Activated CD4-positive, alpha-beta T cell treated with anti-CD3 and anti-CD28 coated beads, Interleukin-2, amount 50 U/mL, for 4 hours (primary cell): Measurements from ENCODE around the gene P4HA2.

ENCODE experiments used
- DNase-seq, 2 experiments: peaks; one replicate each; pipeline ENCODE4 v3.0.0-alpha.2; 2020

Gene P4HA2

DNA sequence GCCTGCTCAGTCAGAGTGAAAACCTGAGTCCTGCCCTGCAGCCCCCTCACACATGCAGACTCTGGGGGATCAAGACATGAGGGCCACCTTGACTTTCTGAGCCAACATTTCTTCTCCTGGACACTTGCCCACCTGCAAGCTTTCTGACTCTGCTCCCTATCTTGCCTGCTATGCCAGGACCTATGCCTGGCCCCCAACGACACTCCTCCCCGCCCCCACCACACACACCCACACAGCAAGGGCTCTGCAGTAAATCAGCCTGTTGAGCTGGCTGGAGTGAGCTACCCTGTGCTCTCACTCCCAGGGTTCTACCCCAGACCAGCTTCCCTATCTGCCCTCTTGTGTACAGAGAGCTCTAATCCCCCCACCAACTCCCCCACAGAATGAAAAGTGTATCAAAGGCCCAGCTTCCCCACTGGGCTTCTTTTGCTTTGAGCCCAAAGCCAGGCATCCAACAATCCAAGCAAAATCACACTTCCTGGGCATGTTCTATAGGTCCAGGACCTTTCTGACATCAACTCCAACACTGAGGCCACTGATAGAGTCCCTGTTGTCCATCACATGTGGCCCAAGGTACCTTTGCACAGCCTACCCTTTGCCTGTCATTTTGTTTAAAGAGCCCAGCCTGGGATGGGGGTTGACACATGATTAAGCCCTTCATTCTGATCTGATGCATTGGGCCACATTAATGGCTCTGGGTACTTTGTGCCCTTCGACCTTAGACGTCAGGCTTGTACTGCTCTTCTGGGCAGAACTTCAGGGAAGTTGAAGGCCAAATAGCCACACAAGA, 37.1 kb upstream of the P4HA2 start:
- no peak for DNase-seq

DNA sequence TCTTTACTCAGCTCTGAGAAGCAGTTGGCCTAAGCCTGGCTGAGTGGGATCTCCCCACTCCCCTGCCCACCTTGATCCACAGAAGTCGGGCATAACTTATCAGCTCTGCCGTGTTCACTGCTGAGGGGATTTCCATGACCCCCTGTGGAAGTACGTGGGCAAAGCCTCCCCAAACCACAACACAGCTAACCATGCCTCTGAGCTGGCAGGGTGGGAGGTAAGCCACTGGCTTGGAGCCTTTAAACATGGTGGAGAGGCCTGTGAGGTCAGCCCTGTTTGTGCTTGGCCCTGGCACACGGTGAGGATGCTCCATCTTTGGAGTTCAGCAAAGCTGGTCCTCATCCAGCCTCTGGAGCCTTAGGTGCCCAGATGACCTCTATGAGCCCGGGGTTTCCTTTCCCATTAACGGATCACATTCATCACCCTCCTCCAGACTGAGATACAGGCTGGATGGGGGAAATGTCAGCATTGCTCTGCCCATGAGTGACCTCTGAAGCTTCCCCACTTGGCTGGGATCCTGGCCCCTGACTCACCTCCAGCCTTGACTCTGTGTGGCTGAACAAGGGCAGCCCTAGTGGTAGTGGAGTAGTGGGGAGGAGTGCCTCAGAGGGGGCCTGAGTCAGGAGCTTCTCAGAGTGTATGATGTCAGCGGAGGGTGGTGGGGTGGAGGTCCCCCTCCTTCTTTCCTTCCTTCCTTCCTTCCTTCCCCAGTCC, 36.1 kb upstream of the P4HA2 start:
- DNase-seq, result no peak

DNA sequence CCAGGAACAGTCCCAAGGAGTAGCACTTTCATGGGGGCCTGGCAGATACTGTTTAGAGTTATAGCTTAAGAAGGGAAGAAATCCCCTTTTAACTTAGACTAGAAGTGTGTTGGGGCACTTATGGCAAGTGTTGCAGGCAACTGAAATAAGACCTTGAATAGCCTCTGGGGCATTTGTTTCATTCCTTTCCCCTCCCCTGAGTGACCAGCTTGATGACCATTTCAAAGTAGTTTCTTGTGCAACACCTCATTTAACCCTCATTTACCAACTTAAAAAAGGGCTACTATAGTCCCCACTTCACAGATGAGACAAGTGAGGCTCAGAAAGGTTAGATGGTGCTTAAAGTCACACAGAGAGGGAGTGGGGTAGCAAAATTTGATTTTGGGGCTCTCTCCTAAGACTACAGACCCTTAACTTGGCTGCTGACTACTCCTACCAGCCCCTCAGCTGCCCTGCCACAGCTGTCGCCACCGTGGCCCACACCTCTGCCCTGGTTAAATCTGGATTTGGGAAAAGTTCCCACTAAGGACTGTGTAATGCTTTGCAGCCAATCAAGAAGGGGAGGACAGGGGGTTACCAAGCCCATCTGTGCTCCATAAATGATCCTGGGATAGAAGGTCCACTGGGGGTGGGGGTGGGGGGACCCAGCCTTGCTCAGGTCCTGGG, 35.4 kb upstream of the P4HA2 start:
- no peak for DNase-seq

DNA sequence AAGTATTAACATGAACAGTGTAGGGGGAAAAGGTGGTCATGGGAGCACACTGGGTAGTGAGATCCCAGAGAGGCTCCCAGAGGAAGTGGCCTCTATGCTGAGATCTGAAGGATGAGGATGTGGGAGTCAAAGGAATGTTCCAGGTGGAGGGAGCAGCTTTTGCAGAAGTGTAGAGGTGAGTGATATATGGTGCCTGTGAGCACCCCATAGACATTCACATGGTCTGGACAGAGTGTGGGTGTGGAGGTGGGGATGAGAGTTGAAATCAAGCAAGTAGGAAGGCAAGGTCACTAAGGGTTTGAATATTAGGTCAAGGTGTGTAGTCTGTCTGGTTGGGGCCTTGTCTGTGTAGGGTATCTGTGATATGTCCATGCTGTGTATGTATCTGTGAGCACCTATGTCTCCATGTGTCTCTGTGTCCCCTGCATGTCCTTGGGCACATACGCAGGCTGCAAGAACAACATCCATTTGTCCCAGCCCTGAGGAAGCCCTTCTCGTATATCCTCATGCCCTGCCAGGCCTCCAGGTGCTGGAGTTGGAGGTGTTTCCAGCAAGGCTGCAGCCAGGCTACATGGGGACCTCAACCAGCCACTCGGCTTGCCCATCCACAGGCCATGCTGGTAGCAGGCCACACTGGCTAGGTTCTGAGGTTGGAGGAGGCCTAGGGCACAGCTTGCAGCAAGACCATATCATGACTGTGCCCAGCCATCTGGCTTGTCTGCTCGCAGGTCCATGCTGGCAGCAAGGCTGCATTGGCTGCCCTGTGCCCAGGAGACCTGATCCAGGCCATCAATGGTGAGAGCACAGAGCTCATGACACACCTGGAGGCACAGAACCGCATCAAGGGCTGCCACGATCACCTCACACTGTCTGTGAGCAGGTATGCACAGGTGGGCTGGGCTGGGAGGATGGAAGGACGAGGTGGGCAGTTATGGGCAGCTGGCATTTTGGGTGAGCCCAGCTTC, 34.5 kb upstream of the P4HA2 start:
- DNase-seq, result no peak

GRCh38 chr5:132260714-132261551, 33.3 kb upstream of the P4HA2 start:
- peak; percentile 10 to 26 for DNase-seq

- no peak for DNase-seq
These were observed 32.4 kb upstream of the P4HA2 start for GRCh38 chr5:132260051-132260450.

GRCh38 chr5:132259069-132259851, 31.6 kb upstream of the P4HA2 start:
- no peak for DNase-seq

- no peak for DNase-seq
These were observed 30.7 kb upstream of the P4HA2 start for GRCh38 chr5:132258102-132259068.

DNA sequence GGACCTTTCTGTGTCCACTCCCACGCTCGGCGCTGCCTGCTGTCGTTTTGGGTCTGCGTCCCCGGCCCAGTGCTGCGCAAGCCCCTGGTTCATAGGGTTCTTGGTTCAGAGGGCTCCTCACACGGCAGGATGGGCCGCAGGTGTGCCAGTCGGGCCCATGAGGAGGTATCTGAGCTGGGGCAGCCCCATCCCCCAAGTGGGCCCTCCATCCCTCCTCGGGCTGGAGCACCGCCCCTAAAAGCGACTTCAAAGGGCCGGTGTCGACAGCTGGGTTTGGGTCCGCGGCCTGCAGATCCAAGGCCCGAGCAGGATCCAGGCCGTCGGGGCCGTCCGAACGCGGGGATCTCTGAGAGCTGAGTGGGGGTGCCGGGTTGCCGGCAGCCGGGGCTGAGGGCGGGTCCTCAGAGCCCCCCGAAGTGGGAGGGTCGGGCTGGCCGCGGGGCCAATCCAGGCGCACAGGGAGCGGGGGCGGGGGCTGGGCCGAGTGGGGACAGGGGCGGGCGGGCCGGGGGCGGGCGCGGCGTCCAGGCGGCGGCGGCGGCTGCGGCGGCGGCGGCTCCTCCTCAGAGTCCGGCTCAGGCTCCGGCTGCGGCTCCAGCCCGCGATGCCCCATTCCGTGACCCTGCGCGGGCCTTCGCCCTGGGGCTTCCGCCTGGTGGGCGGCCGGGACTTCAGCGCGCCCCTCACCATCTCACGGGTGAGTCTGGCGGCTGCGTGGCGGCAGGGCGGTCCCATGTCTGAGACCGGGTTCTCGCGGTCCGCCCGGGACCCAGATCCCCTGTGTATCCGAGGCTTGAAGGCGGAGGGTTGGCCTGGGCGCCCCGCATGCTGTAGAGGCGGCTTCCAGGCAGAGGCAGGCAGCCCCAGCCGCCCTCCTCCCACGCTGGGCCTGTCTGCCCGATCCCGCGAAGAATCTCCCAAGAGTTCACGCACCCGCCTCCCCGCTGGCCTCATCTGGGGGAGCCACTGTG, 29.8 kb upstream of the P4HA2 start, which contains the start of gene PDLIM4:
Gene PDLIM4 (plus strand): TSS at position 566 of the 971 bp plus-strand sequence. CDS start 39 bp downstream, at position 605.
- DNase-seq, result no peak

GRCh38 chr5:132256783-132257130, 29.1 kb upstream of the P4HA2 start:
- DNase-seq, result no peak

- DNase-seq, result no peak
These were observed 28.6 kb upstream of the P4HA2 start for GRCh38 chr5:132256086-132256782.

DNA sequence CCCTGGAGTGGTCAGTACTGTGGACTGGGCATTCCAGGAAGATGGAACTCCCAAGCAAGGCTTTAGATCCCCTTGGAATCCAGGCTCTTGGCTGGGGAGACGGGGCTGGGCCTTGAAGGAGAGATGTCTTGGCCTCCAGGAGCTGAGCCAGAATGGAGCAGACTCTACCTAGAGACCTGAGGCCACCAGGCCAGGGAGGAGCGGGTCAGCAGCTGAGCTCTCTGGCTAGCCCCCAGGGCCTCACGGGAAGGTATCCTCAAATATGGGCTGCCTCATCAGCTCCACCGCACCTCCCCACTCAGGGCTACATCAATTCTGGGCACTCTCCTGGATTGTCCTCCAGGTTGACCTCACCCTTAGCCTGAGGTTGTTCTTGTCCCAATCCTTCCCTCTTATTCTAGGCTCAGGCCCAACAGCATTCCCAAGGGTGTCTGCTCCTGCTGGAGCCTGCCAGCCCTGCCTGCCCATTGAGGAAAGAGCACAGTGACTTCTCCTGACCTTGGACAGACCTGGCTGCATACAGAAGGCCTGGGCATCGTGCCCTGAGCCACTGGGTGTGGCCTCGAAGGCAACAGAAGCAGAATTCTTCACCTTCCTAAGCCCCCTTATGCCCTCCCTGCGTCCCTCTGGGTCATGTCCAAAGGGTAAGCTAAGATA, 26.8 kb upstream of the P4HA2 start:
- no peak for DNase-seq

DNA sequence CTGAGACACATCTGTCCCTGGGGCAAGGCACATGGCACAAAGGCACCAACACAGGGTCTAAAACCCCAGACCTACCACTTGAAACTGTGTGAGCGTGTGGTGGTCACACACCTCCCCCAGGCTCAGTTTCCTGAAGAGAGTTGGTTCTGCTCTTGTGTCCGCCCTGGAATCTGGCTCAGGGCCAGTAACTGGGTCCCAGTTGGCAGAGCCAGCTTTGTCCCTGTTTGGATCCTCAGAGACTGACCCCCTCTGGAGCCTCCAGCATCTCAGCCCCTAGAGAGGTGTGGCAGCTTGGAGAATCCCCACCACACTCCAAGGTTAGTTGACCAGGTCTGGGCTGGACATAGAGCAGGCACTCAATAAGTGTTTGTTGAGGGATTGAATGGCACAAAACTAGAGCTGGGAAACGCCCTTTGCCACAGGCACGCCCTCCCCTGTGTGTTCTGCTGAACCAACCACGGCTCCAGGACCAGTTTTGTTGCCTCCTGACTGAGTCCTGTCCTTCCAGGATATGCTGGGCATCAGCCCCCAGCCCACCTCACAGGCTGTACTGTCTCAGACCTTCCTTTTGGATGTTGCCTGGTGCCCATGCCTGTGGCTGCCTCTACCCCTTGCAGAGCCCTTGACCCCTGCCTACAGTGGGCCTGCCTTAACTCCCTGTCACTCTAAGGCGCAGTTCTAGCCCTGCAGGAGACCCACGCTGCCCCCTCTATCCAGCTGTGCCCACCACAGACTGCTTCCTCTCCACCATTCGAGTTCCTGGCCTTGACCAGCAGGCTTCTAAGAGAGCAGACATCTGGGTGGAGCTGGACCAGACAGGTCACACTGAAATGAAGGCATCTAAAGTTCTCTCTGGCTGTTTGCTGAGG, 26.0 kb upstream of the P4HA2 start:
- DNase-seq, result no peak

- DNase-seq, result no peak
These were observed 25.4 kb upstream of the P4HA2 start for GRCh38 chr5:132253008-132253441.

DNA sequence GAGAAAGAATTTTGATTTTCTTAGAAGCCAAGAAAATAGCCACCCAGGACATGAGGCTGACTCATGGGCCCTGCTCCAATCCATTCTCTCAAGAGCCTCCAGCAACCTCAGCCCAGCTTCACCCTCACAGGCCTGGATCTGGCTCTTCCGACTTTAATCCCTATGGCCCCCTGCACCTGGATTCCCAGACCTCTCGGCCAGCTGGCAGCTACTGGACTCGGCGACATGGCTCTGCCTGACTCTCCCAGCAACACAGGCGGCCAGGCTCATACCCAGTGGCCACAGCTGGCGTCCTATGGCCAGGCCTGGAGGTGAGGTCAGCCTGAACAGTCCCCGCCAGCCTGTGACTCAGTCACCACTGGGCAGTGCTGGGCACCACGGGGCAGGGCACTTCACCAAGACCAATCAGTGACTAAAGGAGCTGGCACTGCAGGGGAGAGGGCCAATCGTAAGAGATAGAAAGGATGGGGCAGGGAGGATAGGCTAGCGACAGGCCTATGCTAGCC, 23.6 kb upstream of the P4HA2 start:
- no peak for DNase-seq

DNA sequence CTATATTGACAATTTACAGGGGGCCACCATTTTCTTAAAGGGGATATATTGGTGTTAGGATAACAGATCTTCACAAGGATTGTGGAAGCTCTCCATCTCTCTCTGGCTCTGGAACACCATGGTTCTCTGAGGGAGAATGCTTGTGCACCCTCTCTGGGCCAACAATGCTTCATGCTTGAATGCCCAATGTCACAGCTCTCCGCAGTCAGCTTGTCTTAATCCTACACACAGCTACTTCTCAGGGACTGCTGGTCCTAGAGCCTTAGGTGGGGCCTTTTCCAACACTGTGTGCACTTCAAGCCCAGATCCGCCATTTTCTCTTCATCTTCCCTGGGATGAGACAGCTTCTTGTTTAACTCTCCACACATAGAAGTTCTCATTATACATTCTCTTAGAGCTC, 22.9 kb upstream of the P4HA2 start:
- no peak for DNase-seq
